DND-41 (cell line): Measurements from ENCODE around the gene SMOC2.

Source experiments
- ATAC-seq: fragments of 200-7000 bp; cut with Tn5 transposase; 3 replicates; pipeline ENCODE4 v1.9.1; 2021; ENCODE audit warnings: low read depth; ENCODE audit not compliant: insufficient read depth
- DNase-seq: peaks from one replicate; pipeline ENCODE4 v3.0.0-alpha.2; 2020
- H2AFZ ChIP-seq: 2 replicates; pipeline ENCODE4 v1.6.0; 2012; ENCODE audit warnings: low read depth, low read length
- H3K27ac ChIP-seq: 2 replicates; pipeline ENCODE4 v1.5.1; 2012; ENCODE audit warnings: low read length, inconsistent platforms
- H3K27me3 ChIP-seq: fragments of 200-600 bp; sonication (generic); 2 replicates; pipeline ENCODE4 v1.6.0; 2012; ENCODE audit warnings: low read length, mild to moderate bottlenecking, inconsistent platforms; ENCODE audit not compliant: insufficient read depth, poor library complexity
- H3K36me3 ChIP-seq: 2 replicates; pipeline ENCODE4 v1.5.1; 2012; ENCODE audit warnings: low read length, inconsistent platforms; ENCODE audit not compliant: insufficient read depth
- H3K4me1 ChIP-seq: 2 replicates; pipeline ENCODE4 v1.5.1; 2012; ENCODE audit warnings: mild to moderate bottlenecking, low read length; ENCODE audit not compliant: insufficient read depth
- H3K4me2 ChIP-seq: 2 replicates; pipeline ENCODE4 v1.6.0; 2012; ENCODE audit warnings: mild to moderate bottlenecking, moderate library complexity, low read length, inconsistent platforms; ENCODE audit not compliant: insufficient read depth
- H3K4me3 ChIP-seq, 2 experiments: fragments of 200-600 bp in 1 of 2; shearing (Covaris generic) in 1 of 2; 2 replicates each; pipeline ENCODE4 v1.5.1; 2012 to 2016; ENCODE audit warnings: inconsistent platforms in 2 of 2, low read length in 2 of 2, mild to moderate bottlenecking in 2 of 2, low read depth in 1 of 2, moderate library complexity in 1 of 2
- H3K79me2 ChIP-seq: 2 replicates; pipeline ENCODE4 v1.6.0; 2012; ENCODE audit warnings: low read length, inconsistent platforms; ENCODE audit not compliant: insufficient read depth
- H3K9ac ChIP-seq: 2 replicates; pipeline ENCODE4 v1.6.0; 2012; ENCODE audit warnings: low read depth, mild to moderate bottlenecking, inconsistent platforms, low read length, moderate library complexity
- H3K9me3 ChIP-seq: 2 replicates; pipeline ENCODE4 v1.5.1; 2012; ENCODE audit warnings: low read length, moderate library complexity, mild to moderate bottlenecking, inconsistent platforms; ENCODE audit not compliant: insufficient read depth, severe bottlenecking
- H4K20me1 ChIP-seq: 2 replicates; pipeline ENCODE4 v1.6.0; 2012; ENCODE audit warnings: low read length; ENCODE audit not compliant: insufficient read depth
- CTCF ChIP-seq: IDR thresholded peaks from 2 replicates; pipeline ENCODE4 v1.5.1; 2012; ENCODE audit warnings: borderline replicate concordance, low read length, moderate library complexity, mild to moderate bottlenecking; ENCODE audit not compliant: poor library complexity, severe bottlenecking; ENCODE audit errors: extremely low read depth
- EZH2 ChIP-seq: IDR thresholded peaks from 3 replicates; pipeline ENCODE4 v1.6.1; 2012; ENCODE audit warnings: borderline replicate concordance, low read depth, mild to moderate bottlenecking, moderate library complexity, low read length, inconsistent platforms; ENCODE audit not compliant: severe bottlenecking

Gene SMOC2

DNA sequence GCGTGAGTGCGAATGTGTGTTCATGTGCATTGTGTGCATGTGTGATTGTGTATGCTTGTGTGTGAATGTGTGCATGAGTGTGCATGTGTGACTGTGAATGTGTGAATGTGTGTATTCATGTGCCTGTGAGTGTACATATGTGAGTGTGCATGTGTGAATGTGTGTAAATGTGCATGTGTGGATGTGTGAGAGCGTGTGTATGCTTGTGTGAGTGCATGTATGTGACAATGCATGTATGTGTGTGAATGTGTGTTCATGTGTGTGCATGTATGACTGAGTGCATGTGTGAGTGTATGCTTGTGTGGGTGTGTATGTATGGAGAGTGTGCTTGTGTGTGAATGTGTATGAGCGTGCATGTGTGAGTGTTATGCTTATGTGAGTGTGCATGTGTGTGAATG, 77.4 kb downstream of the SMOC2 start:
- no peak for TF ChIP-seq EZH2
- no peak for TF ChIP-seq CTCF
- H3K27ac ChIP-seq = no peak overlapping the region
- no peaks in the 10 kb centered on the region for H3K4me1 ChIP-seq
- H4K20me1 ChIP-seq = no peaks in the 10 kb centered on the region; the same call in 1 of the 2 replicates
- DNase-seq (no peak), ATAC-seq (no peak)
- no peak overlapping the region for H3K9ac ChIP-seq
- no peak overlapping the region for H2AFZ ChIP-seq
- H3K4me2 ChIP-seq = no peak overlapping the region
- no peaks in the 10 kb centered on the region for H3K79me2 ChIP-seq
- H3K4me3 ChIP-seq = no peak overlapping the region
- peaks cover 16% of the 10 kb centered on the region for H3K9me3 ChIP-seq
- H3K27me3 ChIP-seq = no peaks in the 10 kb centered on the region
- H3K36me3 ChIP-seq = no peaks in the 10 kb centered on the region

DNA sequence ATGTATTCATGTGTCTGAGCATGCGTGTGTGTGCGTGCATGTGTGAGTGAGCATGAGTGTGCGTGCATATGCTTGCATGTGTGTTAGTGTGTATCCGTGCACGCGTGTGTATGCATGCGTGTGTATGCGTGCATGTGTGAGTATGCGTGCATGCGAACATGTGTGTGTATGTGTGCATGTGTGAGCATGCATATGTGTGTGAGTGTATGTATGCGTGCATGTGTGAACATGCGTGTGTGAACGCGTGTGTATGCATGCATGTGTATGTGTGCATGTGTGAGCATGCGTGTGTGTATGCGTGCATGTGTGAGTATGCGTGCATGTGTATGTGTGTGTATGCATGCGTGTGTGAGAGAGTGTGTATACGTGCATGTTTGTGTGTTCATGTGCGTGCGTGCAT, 77.9 kb downstream of the SMOC2 start:
- Histone ChIP-seq H3K4me1 (no peaks in the 10 kb centered on the region), H2AFZ (no peak overlapping the region), H3K36me3 (no peaks in the 10 kb centered on the region), H3K79me2 (no peaks in the 10 kb centered on the region), H3K9me3 (peaks cover 16% of the 10 kb centered on the region), H4K20me1 (no peaks in the 10 kb centered on the region; the same call in 1 of the 2 replicates), H3K4me2 (no peak overlapping the region), H3K4me3 (no peak overlapping the region), H3K9ac (no peak overlapping the region), H3K27me3 (no peaks in the 10 kb centered on the region), H3K27ac (no peak overlapping the region)
- ATAC-seq = no peak
- no peak for DNase-seq
- TF ChIP-seq EZH2 (no peak), CTCF (no peak)

GRCh38 chr6:168520233-168520632, 79.2 kb downstream of the SMOC2 start:
- H3K9ac ChIP-seq = no peak overlapping the region
- H3K36me3 ChIP-seq = no peaks in the 10 kb centered on the region
- H3K27me3 ChIP-seq = no peaks in the 10 kb centered on the region
- H3K79me2 ChIP-seq = no peaks in the 10 kb centered on the region
- H3K27ac ChIP-seq = no peak overlapping the region
- H4K20me1 ChIP-seq = no peaks in the 10 kb centered on the region; the same call in 1 of the 2 replicates
- H2AFZ ChIP-seq = no peak overlapping the region
- TF ChIP-seq CTCF (no peak), EZH2 (no peak)
- DNase-seq = no peak
- H3K4me1 ChIP-seq = no peaks in the 10 kb centered on the region
- H3K4me3 ChIP-seq = no peak overlapping the region
- no peak for ATAC-seq
- no peak overlapping the region for H3K4me2 ChIP-seq
- H3K9me3 ChIP-seq = peaks cover 16% of the 10 kb centered on the region

GRCh38 chr6:168524571-168525001, 83.6 kb downstream of the SMOC2 start:
- Histone ChIP-seq H3K4me2 (no peak overlapping the region), H3K36me3 (no peaks in the 10 kb centered on the region), H3K9me3 (no peaks in the 10 kb centered on the region), H2AFZ (no peak overlapping the region), H3K4me3 (no peak overlapping the region), H3K27me3 (no peaks in the 10 kb centered on the region), H3K79me2 (no peaks in the 10 kb centered on the region), H3K27ac (no peak overlapping the region), H3K9ac (no peak overlapping the region), H3K4me1 (no peaks in the 10 kb centered on the region), H4K20me1 (no peaks in the 10 kb centered on the region)
- no peak for ATAC-seq
- no peak for TF ChIP-seq CTCF
- no peak for TF ChIP-seq EZH2
- no peak for DNase-seq
